ENCODE measurements around the gene KCTD6.

DNA sequence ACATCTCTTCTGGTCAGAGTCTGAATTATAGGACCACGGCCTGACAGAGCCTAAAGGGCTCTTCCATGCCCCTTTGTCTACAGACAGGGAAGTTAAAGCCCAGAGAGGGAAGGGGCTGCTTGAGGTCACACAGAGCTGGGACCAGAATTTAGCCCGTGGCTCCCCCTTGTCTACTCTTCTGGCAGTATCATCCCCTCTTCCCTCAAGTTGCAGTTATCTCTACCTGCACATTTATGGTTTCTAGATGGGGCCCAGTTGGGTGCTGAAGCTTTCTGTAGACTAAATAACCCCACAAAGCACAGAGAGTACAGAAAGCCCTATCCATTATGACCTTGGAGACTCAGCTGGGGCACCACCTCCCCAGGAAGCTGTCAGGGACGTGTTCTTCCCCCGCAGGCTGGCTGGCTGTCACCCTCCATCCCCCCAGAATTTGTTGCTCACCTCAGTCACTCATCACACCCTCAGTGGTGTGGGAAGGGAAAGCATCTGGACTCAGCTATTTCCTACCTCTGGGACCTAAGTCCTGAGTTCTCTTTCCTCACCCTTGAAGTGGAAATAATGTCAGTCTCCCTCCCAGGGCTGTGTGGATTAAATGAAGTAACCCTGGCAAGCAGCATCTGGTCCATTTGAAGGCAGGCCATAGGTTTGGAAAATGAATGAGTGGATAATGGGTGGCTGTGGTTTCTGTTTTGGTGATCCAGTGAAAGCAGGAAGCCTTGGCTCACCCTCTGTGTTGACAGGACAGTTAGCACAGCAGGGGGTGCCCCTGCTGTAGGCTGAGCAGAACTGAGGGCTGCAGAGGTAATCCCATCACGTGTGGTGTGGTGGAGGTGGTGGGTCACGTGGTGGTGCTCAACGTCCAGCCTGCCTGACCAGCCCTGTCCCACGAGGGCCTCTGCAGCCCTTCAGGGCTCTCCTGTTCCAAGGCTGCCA, 28.8 kb downstream of the KCTD6 start:
- TF ChIP-seq CTCF (IDR thresholded peaks at IDR 0.05 in 8 of 11, conservative IDR thresholded peaks at IDR 0.05 in 3 of 11) (no peak), POLR2AphosphoS5 (IDR thresholded peaks at IDR 0.05) (no peak), POLR2A (IDR thresholded peaks at IDR 0.05) (no peak)
